ENCODE results near the gene VAC14.

- TF ChIP-seq CTCF (IDR thresholded peaks at IDR 0.05; ENCODE audit: low read length) (no peak), EZH2 (IDR thresholded peaks at IDR 0.05; ENCODE audit: borderline replicate concordance, low read length) (no peak)
These were observed 34.3 kb downstream of the VAC14 start for GRCh38 chr16:70766658-70767057.

Data from OCI-LY1 (cell line).